KMS-11 (cell line): Measurements from ENCODE around the gene DLK1.

Experiments
- H2AFZ ChIP-seq: fragments of 200-600 bp; sonication (generic); 2 replicates; pipeline ENCODE4 v1.6.1; 2016; ENCODE audit warnings: antibody characterized with exemption, mixed run types, low read depth
- H3K27ac ChIP-seq: fragments of 200-600 bp; sonication (generic); 2 replicates; pipeline ENCODE4 v1.6.1; 2016; ENCODE audit warnings: mild to moderate bottlenecking, mixed run types
- H3K27me3 ChIP-seq: fragments of 200-600 bp; sonication (generic); 2 replicates; pipeline ENCODE4 v1.6.1; 2017; ENCODE audit warnings: mild to moderate bottlenecking, low read depth, mixed run types, moderate library complexity; ENCODE audit not compliant: insufficient read depth
- H3K36me3 ChIP-seq: fragments of 200-600 bp; sonication (generic); 2 replicates; pipeline ENCODE4 v1.6.1; 2017; ENCODE audit warnings: mild to moderate bottlenecking, mixed run types; ENCODE audit not compliant: insufficient read depth
- H3K4me1 ChIP-seq: fragments of 200-600 bp; sonication (generic); 2 replicates; pipeline ENCODE4 v1.6.1; 2016; ENCODE audit warnings: mild to moderate bottlenecking, low read depth, mixed run types; ENCODE audit not compliant: poor library complexity, severe bottlenecking
- H3K4me2 ChIP-seq: fragments of 200-600 bp; sonication (generic); 2 replicates; pipeline ENCODE4 v1.7.0; 2016; ENCODE audit warnings: mild to moderate bottlenecking, mixed run types
- H3K4me3 ChIP-seq: fragments of 200-600 bp; sonication (generic); IDR thresholded peaks from 2 replicates; pipeline ENCODE4 v1.6.1; 2017; ENCODE audit warnings: low read depth, low read length, mixed read lengths; ENCODE audit not compliant: insufficient read depth
- H3K79me2 ChIP-seq: fragments of 200-600 bp; sonication (generic); 2 replicates; pipeline ENCODE4 v1.6.1; 2016; ENCODE audit warnings: low read depth, mixed run types; ENCODE audit not compliant: insufficient read depth
- H3K9ac ChIP-seq: fragments of 200-600 bp; sonication (generic); 2 replicates; pipeline ENCODE4 v1.6.1; 2016; ENCODE audit warnings: mild to moderate bottlenecking, mixed run types
- H4K20me1 ChIP-seq: fragments of 200-600 bp; sonication (generic); 2 replicates; pipeline ENCODE4 v1.6.1; 2016; ENCODE audit warnings: mild to moderate bottlenecking, mixed run types; ENCODE audit not compliant: insufficient read depth
- CTCF ChIP-seq: fragments of 200-600 bp; sonication (generic); conservative IDR thresholded peaks from 2 replicates; pipeline ENCODE4 v1.6.1; 2017; ENCODE audit warnings: low read depth, mild to moderate bottlenecking, antibody characterized with exemption, low read length, moderate library complexity, mixed read lengths

The DLK1 gene

GRCh38 chr14:100708425-100709288 is 18.0 kb upstream of the DLK1 start:
- Histone ChIP-seq H3K36me3 (no peaks in the 10 kb centered on the region), H3K79me2 (no peaks in the 10 kb centered on the region), H3K4me3 (no peak overlapping the region), H3K27me3 (peaks cover 40% of the 10 kb centered on the region), H3K4me1 (no peaks in the 10 kb centered on the region), H3K9ac (no peak overlapping the region), H3K27ac (no peak overlapping the region), H2AFZ (no peak overlapping the region), H3K4me2 (no peak overlapping the region), H4K20me1 (no peaks in the 10 kb centered on the region)
- TF ChIP-seq CTCF = no peak

- Histone ChIP-seq H3K4me2 (no peak overlapping the region), H3K27ac (no peak overlapping the region), H3K79me2 (no peaks in the 10 kb centered on the region), H3K36me3 (no peaks in the 10 kb centered on the region), H3K27me3 (peaks cover 32% of the 10 kb centered on the region), H3K4me1 (no peaks in the 10 kb centered on the region), H2AFZ (no peak overlapping the region), H4K20me1 (no peaks in the 10 kb centered on the region), H3K4me3 (no peak overlapping the region), H3K9ac (no peak overlapping the region)
- TF ChIP-seq CTCF = no peak
Observed at GRCh38 chr14:100709289-100710284, 17.1 kb upstream of the DLK1 start.

- Histone ChIP-seq H3K9ac (no peak overlapping the region), H3K79me2 (no peaks in the 10 kb centered on the region), H3K4me2 (no peak overlapping the region), H3K4me3 (no peak overlapping the region), H4K20me1 (no peaks in the 10 kb centered on the region), H3K27me3 (peaks cover 35% of the 10 kb centered on the region), H3K36me3 (no peaks in the 10 kb centered on the region), H2AFZ (no peak overlapping the region), H3K4me1 (no peaks in the 10 kb centered on the region), H3K27ac (no peak overlapping the region)
- TF ChIP-seq CTCF = no peak
Observed at GRCh38 chr14:100710391-100710790, 16.3 kb upstream of the DLK1 start.

GRCh38 chr14:100710826-100711462 is 15.7 kb upstream of the DLK1 start:
- Histone ChIP-seq H2AFZ (no peak overlapping the region), H4K20me1 (no peaks in the 10 kb centered on the region), H3K27me3 (peaks cover 35% of the 10 kb centered on the region), H3K36me3 (no peaks in the 10 kb centered on the region), H3K4me2 (no peak overlapping the region), H3K27ac (no peak overlapping the region), H3K4me1 (no peaks in the 10 kb centered on the region), H3K79me2 (no peaks in the 10 kb centered on the region), H3K4me3 (no peak overlapping the region), H3K9ac (no peak overlapping the region)
- no peak for TF ChIP-seq CTCF
